ENCODE measurements around the gene TCAIM. TPM values are rescaled to one million over a fixed set of nuclear protein-coding genes. Genes with fewer than 3 reads are reported as not detected.

Gene TCAIM
- total and polyA plus RNA-seq, 11 donors = 17.0 to 45.0 (median 31.4) TPM

GRCh38 chr3:44429459-44429858 is 90.9 kb downstream of the TCAIM start:
- ATAC-seq = no peak
- Histone ChIP-seq H3K4me3 (no peak overlapping the region), H3K4me1 (no peaks in the 10 kb centered on the region), H3K27me3 (no peaks in the 10 kb centered on the region), H3K9me3 (no peaks in the 10 kb centered on the region), H3K36me3 (no peaks in the 10 kb centered on the region), H3K27ac (no peak overlapping the region)
- TF ChIP-seq POLR2A (IDR thresholded peaks at IDR 0.05) (no peak), CTCF (IDR thresholded peaks at IDR 0.05) (no peak)
- 80 to 87% (median 83%) methylated on average over 6 of the region's 6 CpGs for WGBS, 4 donors
- no peak for DNase-seq
- intact Hi-C loops (cut with DNase I) = no loop called here

- ATAC-seq (no peak), DNase-seq (no peak)
- TF ChIP-seq POLR2A (IDR thresholded peaks at IDR 0.05) = no peak
- no peak for TF ChIP-seq CTCF (IDR thresholded peaks at IDR 0.05)
- Histone ChIP-seq H3K9me3 (no peaks in the 10 kb centered on the region), H3K4me3 (no peak overlapping the region), H3K4me1 (no peaks in the 10 kb centered on the region), H3K36me3 (no peaks in the 10 kb centered on the region), H3K27me3 (no peaks in the 10 kb centered on the region), H3K27ac (no peak overlapping the region)
- intact Hi-C loops (cut with DNase I) = no loop called here
- WGBS, 4 donors = 79 to 89% (median 85%) methylated on average over 4 of the region's 4 CpGs
These were observed 91.9 kb downstream of the TCAIM start for GRCh38 chr3:44430466-44430865.

GRCh38 chr3:44434834-44435510 is 96.4 kb downstream of the TCAIM start:
- Histone ChIP-seq H3K4me3 (no peak overlapping the region), H3K4me1 (peaks cover 0 to 18% (median 11%) of the 10 kb centered on the region in 12 donors), H3K27ac (no peak overlapping the region), H3K36me3 (no peaks in the 10 kb centered on the region), H3K27me3 (no peaks in the 10 kb centered on the region), H3K9me3 (no peaks in the 10 kb centered on the region)
- 89 to 92% (median 90%) methylated on average over 5 of the region's 5 CpGs for WGBS, 4 donors
- DNase-seq = no peak
- intact Hi-C loops (cut with DNase I) = loop anchor here in 1 of 10 donors (5.0 kb wide), 2 partner anchors 98 to 113 kb away; partner anchors contain the start of gene TCAIM
- TF ChIP-seq POLR2A (IDR thresholded peaks at IDR 0.05) (no peak), CTCF (IDR thresholded peaks at IDR 0.05) (no peak)
- ATAC-seq = no peak

GRCh38 chr3:44436181-44436580 is 97.6 kb downstream of the TCAIM start:
- WGBS, 4 donors = 86 to 100% (median 97%) methylated on average over 1 of the region's 1 CpG
- ATAC-seq (no peak), DNase-seq (no peak)
- no peaks in the 10 kb centered on the region for H3K36me3 ChIP-seq
- H3K9me3 ChIP-seq = no peaks in the 10 kb centered on the region
- no peak overlapping the region for H3K27ac ChIP-seq
- no peaks in the 10 kb centered on the region for H3K27me3 ChIP-seq
- no peak overlapping the region for H3K4me3 ChIP-seq
- intact Hi-C loops (cut with DNase I) = loop anchor here in 1 of 10 donors (5.0 kb wide), 2 partner anchors 99 to 114 kb away; partner anchors contain the start of gene TCAIM
- TF ChIP-seq CTCF (IDR thresholded peaks at IDR 0.05) (no peak), POLR2A (IDR thresholded peaks at IDR 0.05) (no peak)
- H3K4me1 ChIP-seq = peaks cover 0 to 30% (median 22%) of the 10 kb centered on the region in 12 donors
